Measurements from ENCODE around the gene PRDM16. TPM values are rescaled to one million over a fixed set of nuclear protein-coding genes. Genes with fewer than 3 reads are reported as not detected.

PRDM16 gene
- total RNA-seq, 1 donor from 2014 or later: 18.3 TPM

DNA sequence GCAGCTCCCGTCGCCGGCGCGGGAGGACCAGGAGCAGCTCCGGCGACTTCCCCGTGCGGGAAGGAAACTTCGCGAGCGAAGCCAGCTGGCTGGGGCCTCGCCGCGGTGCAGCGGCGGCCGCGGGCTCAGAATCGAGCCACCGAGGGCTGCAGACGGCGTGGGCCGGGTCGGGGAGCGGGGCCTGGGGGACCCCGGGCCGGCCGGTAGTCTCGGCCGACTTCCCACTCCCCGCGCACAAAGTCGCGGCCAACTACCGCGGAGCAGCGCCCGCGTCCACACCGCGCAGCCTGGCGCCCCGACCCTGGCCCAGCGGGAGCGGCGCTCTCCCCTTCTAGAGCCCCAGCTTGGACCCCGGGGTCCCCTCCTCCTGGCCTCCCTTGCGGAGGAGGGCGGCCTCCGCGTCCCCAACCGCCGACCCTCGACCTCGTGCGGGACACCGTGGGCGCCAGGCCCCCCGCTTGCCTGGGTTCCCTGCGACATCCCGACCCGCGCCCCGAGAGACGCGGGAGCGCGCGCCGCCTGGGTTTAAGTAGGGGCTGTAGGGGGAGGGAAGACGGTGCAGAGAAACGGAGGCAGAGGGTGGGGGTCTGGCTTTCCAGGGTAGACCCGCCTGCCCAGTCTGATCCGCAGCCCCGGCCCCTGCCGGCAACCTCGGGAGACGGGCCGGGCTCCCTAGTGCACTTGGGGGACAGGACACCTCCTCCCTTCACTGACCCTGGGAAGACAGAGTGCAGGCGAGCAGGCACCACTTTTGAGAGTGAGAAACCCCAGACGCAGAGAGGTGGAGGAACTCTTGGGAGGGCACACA is 4.7 kb downstream of the PRDM16 start:
- Mint-ChIP-seq H3K27ac (ENCODE audit: unreplicated experiment) (no peak overlapping the region), H3K27me3 (ENCODE audit: low read depth) (no peaks in the 10 kb centered on the region), H3K4me3 (ENCODE audit: unreplicated experiment) (no peak overlapping the region), H3K9me3 (ENCODE audit: low read depth) (no peaks in the 10 kb centered on the region), H3K36me3 (ENCODE audit: low read depth) (no peaks in the 10 kb centered on the region), H3K4me1 (ENCODE audit: low read depth) (peaks cover 19% of the 10 kb centered on the region)
- TF ChIP-seq, protein P1, sequence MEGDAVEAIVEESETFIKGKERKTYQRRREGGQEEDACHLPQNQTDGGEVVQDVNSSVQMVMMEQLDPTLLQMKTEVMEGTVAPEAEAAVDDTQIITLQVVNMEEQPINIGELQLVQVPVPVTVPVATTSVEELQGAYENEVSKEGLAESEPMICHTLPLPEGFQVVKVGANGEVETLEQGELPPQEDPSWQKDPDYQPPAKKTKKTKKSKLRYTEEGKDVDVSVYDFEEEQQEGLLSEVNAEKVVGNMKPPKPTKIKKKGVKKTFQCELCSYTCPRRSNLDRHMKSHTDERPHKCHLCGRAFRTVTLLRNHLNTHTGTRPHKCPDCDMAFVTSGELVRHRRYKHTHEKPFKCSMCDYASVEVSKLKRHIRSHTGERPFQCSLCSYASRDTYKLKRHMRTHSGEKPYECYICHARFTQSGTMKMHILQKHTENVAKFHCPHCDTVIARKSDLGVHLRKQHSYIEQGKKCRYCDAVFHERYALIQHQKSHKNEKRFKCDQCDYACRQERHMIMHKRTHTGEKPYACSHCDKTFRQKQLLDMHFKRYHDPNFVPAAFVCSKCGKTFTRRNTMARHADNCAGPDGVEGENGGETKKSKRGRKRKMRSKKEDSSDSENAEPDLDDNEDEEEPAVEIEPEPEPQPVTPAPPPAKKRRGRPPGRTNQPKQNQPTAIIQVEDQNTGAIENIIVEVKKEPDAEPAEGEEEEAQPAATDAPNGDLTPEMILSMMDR (IDR thresholded peaks at IDR 0.05): no peak
- DNase-seq (ENCODE audit: low spot score): no peak

DNA sequence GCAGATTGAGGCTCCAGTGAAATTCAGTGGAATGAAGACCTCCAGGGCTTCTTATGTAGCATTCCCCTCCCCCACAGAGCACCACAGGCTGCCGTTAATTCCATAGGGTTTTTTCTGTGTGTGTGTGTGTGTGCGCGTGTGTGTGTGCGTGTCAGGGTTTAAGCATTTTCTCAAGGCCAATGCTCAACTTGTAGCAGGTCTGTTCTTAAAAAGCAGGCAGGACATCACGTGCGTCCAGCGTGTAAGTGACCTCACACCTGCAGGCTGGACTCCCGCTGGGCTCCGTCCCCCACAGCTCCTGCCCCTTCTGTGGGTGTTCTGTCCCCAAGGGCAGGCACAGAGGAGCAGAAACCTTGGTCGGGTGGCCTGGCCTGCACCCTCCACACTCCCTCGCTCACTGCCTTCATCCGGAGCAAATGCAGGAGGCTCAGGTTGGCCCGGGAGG is 5.3 kb downstream of the PRDM16 start:
- H3K36me3 Mint-ChIP-seq (ENCODE audit: low read depth): no peaks in the 10 kb centered on the region
- DNase-seq (ENCODE audit: low spot score): no peak
- no peak overlapping the region for H3K4me3 Mint-ChIP-seq (ENCODE audit: unreplicated experiment)
- TF ChIP-seq, protein P1 (IDR thresholded peaks at IDR 0.05): no peak
- H3K27me3 Mint-ChIP-seq (ENCODE audit: low read depth): no peaks in the 10 kb centered on the region
- H3K27ac Mint-ChIP-seq (ENCODE audit: unreplicated experiment): no peak overlapping the region
- H3K9me3 Mint-ChIP-seq (ENCODE audit: low read depth): no peaks in the 10 kb centered on the region
- H3K4me1 Mint-ChIP-seq (ENCODE audit: low read depth): peaks cover 19% of the 10 kb centered on the region

DNA sequence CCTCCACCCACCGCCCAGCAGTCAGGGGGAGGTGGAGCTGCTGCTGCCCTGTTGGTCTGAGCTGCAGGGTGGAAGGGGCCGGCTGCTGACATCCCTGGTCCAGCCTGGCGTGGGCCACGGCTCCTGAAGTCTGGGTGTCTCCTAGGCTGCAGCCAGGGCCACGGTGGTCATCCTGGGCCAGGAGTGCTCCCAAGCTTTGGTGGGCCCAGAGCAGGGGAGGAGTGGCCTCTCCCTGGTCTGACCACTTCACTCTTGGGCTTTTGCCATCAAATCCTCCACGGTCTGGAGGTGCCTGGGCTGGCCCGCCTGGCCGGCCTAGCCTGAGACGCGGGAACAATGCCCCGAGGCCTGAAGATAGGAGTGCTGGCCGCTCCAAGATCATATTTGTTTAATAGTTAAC is 5.8 kb downstream of the PRDM16 start:
- no peaks in the 10 kb centered on the region for H3K9me3 Mint-ChIP-seq (ENCODE audit: low read depth)
- TF ChIP-seq, protein P1 (IDR thresholded peaks at IDR 0.05): no peak
- no peaks in the 10 kb centered on the region for H3K36me3 Mint-ChIP-seq (ENCODE audit: low read depth)
- no peak overlapping the region for H3K27ac Mint-ChIP-seq (ENCODE audit: unreplicated experiment)
- no peaks in the 10 kb centered on the region for H3K27me3 Mint-ChIP-seq (ENCODE audit: low read depth)
- peaks cover 19% of the 10 kb centered on the region for H3K4me1 Mint-ChIP-seq (ENCODE audit: low read depth)
- H3K4me3 Mint-ChIP-seq (ENCODE audit: unreplicated experiment): no peak overlapping the region
- DNase-seq (ENCODE audit: low spot score): no peak

DNA sequence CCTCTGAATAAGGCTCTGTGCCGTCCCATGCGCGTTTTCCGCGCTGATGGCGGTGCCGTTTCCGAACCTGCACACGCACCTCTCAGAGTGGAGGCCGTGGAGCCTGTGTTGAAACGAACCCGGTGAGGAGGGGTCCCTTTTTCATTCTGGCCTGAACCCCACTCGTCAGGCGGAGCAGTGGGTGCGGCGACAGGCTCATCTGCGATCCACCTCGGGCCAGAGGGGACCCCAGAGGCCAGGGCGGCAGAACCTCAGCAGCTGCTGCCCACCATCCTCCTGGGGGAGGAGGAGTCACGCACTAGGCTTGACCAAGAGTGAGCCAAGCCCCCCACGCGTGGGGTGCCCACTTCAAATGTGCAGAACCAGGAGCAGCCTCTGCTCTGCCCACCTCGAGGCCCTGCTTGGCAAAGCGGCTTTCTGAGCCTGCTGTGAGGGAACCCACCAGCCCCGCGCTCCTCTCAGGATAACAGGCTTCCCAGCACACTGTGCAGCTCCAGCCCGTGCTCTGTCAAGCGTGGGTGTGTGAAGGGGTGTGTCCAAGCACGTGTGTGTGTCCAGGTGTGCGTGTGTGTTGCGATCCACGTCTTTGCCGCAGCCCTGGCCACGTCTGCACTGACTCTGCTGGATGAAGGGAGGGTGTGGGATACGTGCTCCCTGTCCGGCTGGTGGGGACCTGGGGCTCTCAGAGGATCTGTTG is 6.8 kb downstream of the PRDM16 start:
- no peaks in the 10 kb centered on the region for H3K9me3 Mint-ChIP-seq (ENCODE audit: low read depth)
- H3K36me3 Mint-ChIP-seq (ENCODE audit: low read depth): no peaks in the 10 kb centered on the region
- no peak overlapping the region for H3K4me3 Mint-ChIP-seq (ENCODE audit: unreplicated experiment)
- peaks cover 19% of the 10 kb centered on the region for H3K4me1 Mint-ChIP-seq (ENCODE audit: low read depth)
- TF ChIP-seq, protein P1 (IDR thresholded peaks at IDR 0.05): no peak
- no peak overlapping the region for H3K27ac Mint-ChIP-seq (ENCODE audit: unreplicated experiment)
- no peak for DNase-seq (ENCODE audit: low spot score)
- no peaks in the 10 kb centered on the region for H3K27me3 Mint-ChIP-seq (ENCODE audit: low read depth)

DNA sequence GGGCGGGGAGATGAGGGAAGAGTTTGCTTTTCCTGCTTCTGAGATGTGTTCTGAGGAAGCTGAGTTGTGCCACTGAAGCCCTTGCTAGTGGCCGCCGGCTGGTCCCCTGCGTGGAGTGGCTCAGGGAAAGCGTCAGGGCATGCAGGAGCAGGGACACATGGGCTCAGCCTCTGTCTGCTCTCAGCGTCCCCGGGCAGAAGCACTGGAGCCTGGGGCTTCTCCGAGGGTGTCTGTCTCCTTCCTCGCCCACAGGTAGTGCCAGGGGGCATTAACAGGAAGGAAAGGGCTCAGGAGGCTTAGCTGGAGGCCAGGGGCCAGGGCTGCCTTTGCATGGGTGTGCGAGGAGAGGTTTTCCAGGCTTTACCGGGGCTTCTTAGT is 7.3 kb downstream of the PRDM16 start:
- H3K4me1 Mint-ChIP-seq (ENCODE audit: low read depth): peaks cover 17% of the 10 kb centered on the region
- DNase-seq (ENCODE audit: low spot score): no peak
- no peaks in the 10 kb centered on the region for H3K9me3 Mint-ChIP-seq (ENCODE audit: low read depth)
- H3K4me3 Mint-ChIP-seq (ENCODE audit: unreplicated experiment): no peak overlapping the region
- TF ChIP-seq, protein P1 (IDR thresholded peaks at IDR 0.05): no peak
- H3K27me3 Mint-ChIP-seq (ENCODE audit: low read depth): no peaks in the 10 kb centered on the region
- no peak overlapping the region for H3K27ac Mint-ChIP-seq (ENCODE audit: unreplicated experiment)
- no peaks in the 10 kb centered on the region for H3K36me3 Mint-ChIP-seq (ENCODE audit: low read depth)
